HepG2 (cell line): ENCODE data around the gene LIMK2. TPM values are rescaled to one million over a fixed set of nuclear protein-coding genes. Genes with fewer than 3 reads are reported as not detected.

Experiments
- CEBPB ChIP-seq: IDR thresholded peaks from 2 replicates; pipeline ENCODE4 v1.6.1; 2011; ENCODE audit warnings: low read depth, low read length, improper control_type of control experiment, borderline replicate concordance
- FOXP1 ChIP-seq, 2 experiments: fragments of 450-650 bp in 1 of 2; IDR thresholded peaks; 2 replicates each; pipeline ENCODE4 v1.6.1; 2017 to 2018; ENCODE audit warnings: antibody characterized with exemption in 1 of 2
- HNF4A ChIP-seq: sonication (generic); formaldehyde crosslinking; IDR thresholded peaks from 2 replicates; pipeline ENCODE4 v1.4.0; 2020; ENCODE audit warnings: missing genetic modification reagents
- HNF4G ChIP-seq, 2 experiments: sonication (generic) in 1 of 2; formaldehyde crosslinking in 1 of 2; IDR thresholded peaks; 2 replicates each; pipeline versions ENCODE4 v1.4.0 to v1.6.1; 2011 to 2020; ENCODE audit warnings: borderline replicate concordance in 2 of 2, low read depth in 2 of 2, mild to moderate bottlenecking in 2 of 2, low read length in 1 of 2, missing genetic modification reagents in 1 of 2, moderate library complexity in 1 of 2
- MATR3 ChIP-seq: sonication (generic); formaldehyde crosslinking; IDR thresholded peaks from 2 replicates; pipeline ENCODE4 v1.4.0; 2020; ENCODE audit warnings: missing genetic modification reagents
- SETDB1 ChIP-seq: sonication (generic); formaldehyde crosslinking; IDR thresholded peaks from 2 replicates; pipeline ENCODE4 v1.5.1; 2020; ENCODE audit warnings: missing genetic modification reagents, mild to moderate bottlenecking, borderline replicate concordance
- ZFP36 ChIP-seq: fragments of 150-350 bp; IDR thresholded peaks from 2 replicates; pipeline ENCODE4 v1.6.1; 2018; ENCODE audit warnings: borderline replicate concordance, low read length, low read depth; ENCODE audit not compliant: partially characterized antibody
- ZNF451 ChIP-seq: sonication (generic); formaldehyde crosslinking; IDR thresholded peaks from 2 replicates; pipeline ENCODE4 v1.5.0; 2020; ENCODE audit warnings: mild to moderate bottlenecking, missing genetic modification reagents
- ZNF552 ChIP-seq: sonication (generic); formaldehyde crosslinking; IDR thresholded peaks from 2 replicates; pipeline ENCODE4 v1.9.0; 2022; ENCODE audit warnings: missing genetic modification reagents, mild to moderate bottlenecking, borderline replicate concordance
- ZNF572 ChIP-seq: sonication (generic); formaldehyde crosslinking; IDR thresholded peaks from 2 replicates; pipeline ENCODE4 v1.5.1; 2020; ENCODE audit warnings: mild to moderate bottlenecking, missing genetic modification reagents
- ZNF816 ChIP-seq: sonication (generic); formaldehyde crosslinking; IDR thresholded peaks from 2 replicates; pipeline ENCODE4 v1.8.0; 2022; ENCODE audit warnings: missing genetic modification reagents, mild to moderate bottlenecking, borderline replicate concordance
- polyA plus RNA-seq, 8 experiments: library from polyadenylated mRNA; depleted of rRNA in 3 of 8; stranded (reverse) in 7 of 8; unstranded in 1 of 8; fragments of >200 nt; fragmentation: Illumina TruSeq in 4 of 8; extraction: Trizol in 4 of 8; gene quantifications; 2 replicates each; pipeline versions ENCODE4 v1.2.1 to v1.2.3, GENCODE V29; 2011 to 2016; ENCODE audit warnings: low read depth in 4 of 8, missing spikeins in 1 of 8, mixed read lengths in 1 of 8; ENCODE audit not compliant: insufficient read depth in 1 of 8
- total RNA-seq, 5 experiments: library from RNA; depleted of rRNA; stranded (reverse); fragments of >200 nt; fragmentation: Illumina TruSeq; extraction: Trizol; gene quantifications; 2 replicates each; pipeline ENCODE4 v1.2.3, GENCODE V29; 2016; ENCODE audit warnings: low read depth in 1 of 5
- TF ChIP-seq, protein P1 (sequence below): sonication (generic); formaldehyde crosslinking; IDR thresholded peaks from 2 replicates; pipeline ENCODE4 v1.5.0; 2020; ENCODE audit warnings: mild to moderate bottlenecking, missing genetic modification reagents, borderline replicate concordance
- TF ChIP-seq, protein P2 (sequence below): sonication (generic); formaldehyde crosslinking; IDR thresholded peaks from 2 replicates; pipeline ENCODE4 v1.4.0; 2020; ENCODE audit warnings: mild to moderate bottlenecking, missing genetic modification reagents
- TF ChIP-seq, protein P3 (sequence below): sonication (generic); formaldehyde crosslinking; IDR thresholded peaks from 2 replicates; pipeline ENCODE4 v1.5.0; 2020; ENCODE audit warnings: mild to moderate bottlenecking, missing genetic modification reagents
- TF ChIP-seq, protein P4 (sequence below): sonication (generic); formaldehyde crosslinking; IDR thresholded peaks from 2 replicates; pipeline ENCODE4 v1.5.0; 2020; ENCODE audit warnings: mild to moderate bottlenecking, missing genetic modification reagents, borderline replicate concordance
- TF ChIP-seq, protein P5 (sequence below): sonication (generic); formaldehyde crosslinking; IDR thresholded peaks from 2 replicates; pipeline ENCODE4 v1.5.1; 2020; ENCODE audit warnings: mild to moderate bottlenecking, missing genetic modification reagents

Gene LIMK2
- total and polyA plus RNA-seq, 2 of the 13 experiments (the other 11 are each of a cell fraction or from before 2014, with no cell fraction given), result 20.9 to 29.8 TPM

DNA sequence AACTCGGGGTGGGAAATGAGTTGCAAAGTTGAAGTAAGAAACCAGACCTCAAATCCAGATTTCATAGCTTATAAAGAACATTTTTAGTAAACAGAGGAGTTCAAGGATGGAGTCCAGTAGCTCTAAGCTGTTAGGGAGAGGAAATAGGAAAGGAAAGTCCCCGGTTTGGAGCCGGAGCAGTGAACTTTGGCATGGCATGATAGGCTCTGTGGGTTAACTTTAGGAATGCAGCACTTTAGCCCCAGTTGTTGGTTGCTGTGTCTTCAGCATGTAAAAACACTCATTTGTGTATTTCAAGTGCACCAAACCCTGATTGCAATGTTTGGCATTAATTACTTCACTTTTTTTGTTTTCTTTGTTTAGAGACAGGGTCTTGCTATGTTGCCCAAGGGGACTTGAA is 88.8 kb downstream of the LIMK2 start (continued):
- TF ChIP-seq, protein P1, sequence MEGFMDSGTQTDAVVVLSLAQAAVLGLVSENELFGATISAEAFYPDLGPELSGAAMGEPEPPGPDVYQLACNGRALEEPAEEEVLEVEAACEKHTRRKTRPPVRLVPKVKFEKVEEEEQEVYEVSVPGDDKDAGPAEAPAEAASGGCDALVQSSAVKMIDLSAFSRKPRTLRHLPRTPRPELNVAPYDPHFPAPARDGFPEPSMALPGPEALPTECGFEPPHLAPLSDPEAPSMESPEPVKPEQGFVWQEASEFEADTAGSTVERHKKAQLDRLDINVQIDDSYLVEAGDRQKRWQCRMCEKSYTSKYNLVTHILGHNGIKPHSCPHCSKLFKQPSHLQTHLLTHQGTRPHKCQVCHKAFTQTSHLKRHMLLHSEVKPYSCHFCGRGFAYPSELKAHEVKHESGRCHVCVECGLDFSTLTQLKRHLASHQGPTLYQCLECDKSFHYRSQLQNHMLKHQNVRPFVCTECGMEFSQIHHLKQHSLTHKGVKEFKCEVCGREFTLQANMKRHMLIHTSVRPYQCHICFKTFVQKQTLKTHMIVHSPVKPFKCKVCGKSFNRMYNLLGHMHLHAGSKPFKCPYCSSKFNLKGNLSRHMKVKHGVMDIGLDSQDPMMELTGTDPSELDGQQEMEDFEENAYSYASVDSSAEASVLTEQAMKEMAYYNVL (CRISPR knock-in tag), result no peak
- TF ChIP-seq ZNF552 (no peak), ZNF816 (CRISPR knock-in tag) (no peak), FOXP1 (IDR thresholded peaks at IDR 0.05) (no peak), FOXP1 (CRISPR knock-in tag; IDR thresholded peaks at IDR 0.05) (peak; percentile 20; the same call in 1 of the 2 replicates), ZNF572 (CRISPR knock-in tag) (no peak), ZNF451 (CRISPR knock-in tag) (no peak), HNF4G (IDR thresholded peaks at IDR 0.05; ENCODE audit: borderline replicate concordance, low read depth, low read length) (peak; percentile 50; the same call in 1 of the 2 replicates), HNF4G (CRISPR knock-in tag; IDR thresholded peaks at IDR 0.05; ENCODE audit: borderline replicate concordance, low read depth) (no peak), MATR3 (CRISPR knock-in tag) (no peak), CEBPB (no peak), SETDB1 (no peak), HNF4A (peak; percentile 70), ZFP36 (no peak)
- TF ChIP-seq, protein P2, sequence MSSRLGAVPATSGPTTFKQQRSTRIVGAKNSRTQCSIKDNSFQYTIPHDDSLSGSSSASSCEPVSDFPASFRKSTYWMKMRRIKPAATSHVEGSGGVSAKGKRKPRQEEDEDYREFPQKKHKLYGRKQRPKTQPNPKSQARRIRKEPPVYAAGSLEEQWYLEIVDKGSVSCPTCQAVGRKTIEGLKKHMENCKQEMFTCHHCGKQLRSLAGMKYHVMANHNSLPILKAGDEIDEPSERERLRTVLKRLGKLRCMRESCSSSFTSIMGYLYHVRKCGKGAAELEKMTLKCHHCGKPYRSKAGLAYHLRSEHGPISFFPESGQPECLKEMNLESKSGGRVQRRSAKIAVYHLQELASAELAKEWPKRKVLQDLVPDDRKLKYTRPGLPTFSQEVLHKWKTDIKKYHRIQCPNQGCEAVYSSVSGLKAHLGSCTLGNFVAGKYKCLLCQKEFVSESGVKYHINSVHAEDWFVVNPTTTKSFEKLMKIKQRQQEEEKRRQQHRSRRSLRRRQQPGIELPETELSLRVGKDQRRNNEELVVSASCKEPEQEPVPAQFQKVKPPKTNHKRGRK (CRISPR knock-in tag), result no peak
- TF ChIP-seq, protein P3, sequence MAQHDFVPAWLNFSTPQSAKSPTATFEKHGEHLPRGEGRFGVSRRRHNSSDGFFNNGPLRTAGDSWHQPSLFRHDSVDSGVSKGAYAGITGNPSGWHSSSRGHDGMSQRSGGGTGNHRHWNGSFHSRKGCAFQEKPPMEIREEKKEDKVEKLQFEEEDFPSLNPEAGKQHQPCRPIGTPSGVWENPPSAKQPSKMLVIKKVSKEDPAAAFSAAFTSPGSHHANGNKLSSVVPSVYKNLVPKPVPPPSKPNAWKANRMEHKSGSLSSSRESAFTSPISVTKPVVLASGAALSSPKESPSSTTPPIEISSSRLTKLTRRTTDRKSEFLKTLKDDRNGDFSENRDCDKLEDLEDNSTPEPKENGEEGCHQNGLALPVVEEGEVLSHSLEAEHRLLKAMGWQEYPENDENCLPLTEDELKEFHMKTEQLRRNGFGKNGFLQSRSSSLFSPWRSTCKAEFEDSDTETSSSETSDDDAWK (CRISPR knock-in tag), result no peak
- TF ChIP-seq, protein P4, sequence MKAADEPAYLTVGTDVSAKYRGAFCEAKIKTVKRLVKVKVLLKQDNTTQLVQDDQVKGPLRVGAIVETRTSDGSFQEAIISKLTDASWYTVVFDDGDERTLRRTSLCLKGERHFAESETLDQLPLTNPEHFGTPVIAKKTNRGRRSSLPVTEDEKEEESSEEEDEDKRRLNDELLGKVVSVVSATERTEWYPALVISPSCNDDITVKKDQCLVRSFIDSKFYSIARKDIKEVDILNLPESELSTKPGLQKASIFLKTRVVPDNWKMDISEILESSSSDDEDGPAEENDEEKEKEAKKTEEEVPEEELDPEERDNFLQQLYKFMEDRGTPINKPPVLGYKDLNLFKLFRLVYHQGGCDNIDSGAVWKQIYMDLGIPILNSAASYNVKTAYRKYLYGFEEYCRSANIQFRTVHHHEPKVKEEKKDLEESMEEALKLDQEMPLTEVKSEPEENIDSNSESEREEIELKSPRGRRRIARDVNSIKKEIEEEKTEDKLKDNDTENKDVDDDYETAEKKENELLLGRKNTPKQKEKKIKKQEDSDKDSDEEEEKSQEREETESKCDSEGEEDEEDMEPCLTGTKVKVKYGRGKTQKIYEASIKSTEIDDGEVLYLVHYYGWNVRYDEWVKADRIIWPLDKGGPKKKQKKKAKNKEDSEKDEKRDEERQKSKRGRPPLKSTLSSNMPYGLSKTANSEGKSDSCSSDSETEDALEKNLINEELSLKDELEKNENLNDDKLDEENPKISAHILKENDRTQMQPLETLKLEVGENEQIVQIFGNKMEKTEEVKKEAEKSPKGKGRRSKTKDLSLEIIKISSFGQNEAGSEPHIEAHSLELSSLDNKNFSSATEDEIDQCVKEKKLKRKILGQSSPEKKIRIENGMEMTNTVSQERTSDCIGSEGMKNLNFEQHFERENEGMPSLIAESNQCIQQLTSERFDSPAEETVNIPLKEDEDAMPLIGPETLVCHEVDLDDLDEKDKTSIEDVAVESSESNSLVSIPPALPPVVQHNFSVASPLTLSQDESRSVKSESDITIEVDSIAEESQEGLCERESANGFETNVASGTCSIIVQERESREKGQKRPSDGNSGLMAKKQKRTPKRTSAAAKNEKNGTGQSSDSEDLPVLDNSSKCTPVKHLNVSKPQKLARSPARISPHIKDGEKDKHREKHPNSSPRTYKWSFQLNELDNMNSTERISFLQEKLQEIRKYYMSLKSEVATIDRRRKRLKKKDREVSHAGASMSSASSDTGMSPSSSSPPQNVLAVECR, result no peak
- TF ChIP-seq, protein P5, sequence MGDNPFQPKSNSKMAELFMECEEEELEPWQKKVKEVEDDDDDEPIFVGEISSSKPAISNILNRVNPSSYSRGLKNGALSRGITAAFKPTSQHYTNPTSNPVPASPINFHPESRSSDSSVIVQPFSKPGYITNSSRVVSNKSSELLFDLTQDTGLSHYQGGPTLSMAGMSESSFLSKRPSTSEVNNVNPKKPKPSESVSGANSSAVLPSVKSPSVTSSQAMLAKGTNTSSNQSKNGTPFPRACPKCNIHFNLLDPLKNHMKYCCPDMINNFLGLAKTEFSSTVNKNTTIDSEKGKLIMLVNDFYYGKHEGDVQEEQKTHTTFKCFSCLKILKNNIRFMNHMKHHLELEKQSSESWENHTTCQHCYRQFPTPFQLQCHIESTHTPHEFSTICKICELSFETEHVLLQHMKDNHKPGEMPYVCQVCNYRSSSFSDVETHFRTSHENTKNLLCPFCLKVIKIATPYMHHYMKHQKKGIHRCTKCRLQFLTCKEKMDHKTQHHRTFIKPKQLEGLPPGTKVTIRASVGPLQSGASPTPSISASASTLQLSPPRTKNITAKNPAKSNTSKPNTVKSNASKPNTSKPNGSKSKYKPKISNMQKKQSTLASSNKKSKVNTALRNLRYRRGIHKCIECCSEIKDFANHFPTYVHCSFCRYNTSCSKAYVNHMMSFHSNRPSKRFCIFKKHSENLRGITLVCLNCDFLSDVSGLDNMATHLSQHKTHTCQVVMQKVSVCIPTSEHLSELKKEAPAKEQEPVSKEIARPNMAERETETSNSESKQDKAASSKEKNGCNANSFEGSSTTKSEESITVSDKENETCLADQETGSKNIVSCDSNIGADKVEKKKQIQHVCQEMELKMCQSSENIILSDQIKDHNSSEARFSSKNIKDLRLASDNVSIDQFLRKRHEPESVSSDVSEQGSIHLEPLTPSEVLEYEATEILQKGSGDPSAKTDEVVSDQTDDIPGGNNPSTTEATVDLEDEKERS (CRISPR knock-in tag), result no peak
